Hepatocyte (in vitro differentiated cells): ENCODE results near the gene JUND. TPM values are rescaled to one million over a fixed set of nuclear protein-coding genes. Genes with fewer than 3 reads are reported as not detected.

ENCODE experiments used
- DNase-seq: peaks from one replicate; pipeline ENCODE4 v3.0.0-alpha.2; 2016; ENCODE audit warnings: low spot score
- H2AFZ ChIP-seq: fragments of 200-600 bp; sonication (generic); 2 replicates; pipeline ENCODE4 v1.6.0; 2016; ENCODE audit warnings: antibody characterized with exemption, mild to moderate bottlenecking
- H3K27ac ChIP-seq: fragments of 200-600 bp; sonication (generic); 2 replicates; pipeline ENCODE4 v1.5.1; 2016; ENCODE audit warnings: mild to moderate bottlenecking
- H3K27me3 ChIP-seq: fragments of 200-600 bp; sonication (generic); 2 replicates; pipeline ENCODE4 v1.6.1; 2016
- H3K36me3 ChIP-seq: fragments of 200-600 bp; sonication (generic); replicated peaks from 2 replicates; pipeline ENCODE4 v1.5.1; 2016; ENCODE audit warnings: low read depth; ENCODE audit not compliant: insufficient read depth
- H3K4me1 ChIP-seq: fragments of 200-600 bp; sonication (generic); 2 replicates; pipeline ENCODE4 v1.5.1; 2016; ENCODE audit warnings: mild to moderate bottlenecking, moderate library complexity; ENCODE audit not compliant: insufficient read depth
- H3K4me2 ChIP-seq: fragments of 200-600 bp; sonication (generic); 2 replicates; pipeline ENCODE4 v1.6.0; 2016
- H3K4me3 ChIP-seq: fragments of 200-600 bp; sonication (generic); 2 replicates; pipeline ENCODE4 v1.5.1; 2016; ENCODE audit warnings: mild to moderate bottlenecking
- H3K79me2 ChIP-seq: fragments of 200-600 bp; sonication (generic); 2 replicates; pipeline ENCODE4 v1.6.0; 2017; ENCODE audit warnings: mild to moderate bottlenecking
- H3K9me2 ChIP-seq: fragments of 200-600 bp; sonication (generic); replicated peaks from 2 replicates; pipeline ENCODE4 v1.6.0; 2017; ENCODE audit warnings: mild to moderate bottlenecking; ENCODE audit not compliant: insufficient read depth
- H3K9me3 ChIP-seq: fragments of 200-600 bp; sonication (generic); 2 replicates; pipeline ENCODE4 v1.5.1; 2016; ENCODE audit warnings: low read depth, mild to moderate bottlenecking
- H4K20me1 ChIP-seq: fragments of 200-600 bp; sonication (generic); 2 replicates; pipeline ENCODE4 v1.6.0; 2016; ENCODE audit warnings: mild to moderate bottlenecking; ENCODE audit not compliant: insufficient read depth, poor library complexity, severe bottlenecking
- CTCF ChIP-seq: fragments of 200-600 bp; sonication (generic); IDR thresholded peaks from 2 replicates; pipeline ENCODE4 v1.5.1; 2016; ENCODE audit warnings: antibody characterized with exemption, mild to moderate bottlenecking; ENCODE audit not compliant: poor library complexity
- EZH2 ChIP-seq: fragments of 200-600 bp; sonication (generic); IDR thresholded peaks from 2 replicates; pipeline ENCODE4 v1.6.1; 2016; ENCODE audit warnings: antibody characterized with exemption, mild to moderate bottlenecking, borderline replicate concordance
- EZH2phosphoT487 ChIP-seq: fragments of 200-600 bp; sonication (generic); IDR thresholded peaks from one replicate; pipeline ENCODE4 v1.6.1; 2018; ENCODE audit warnings: antibody characterized with exemption, mild to moderate bottlenecking, low read depth, moderate library complexity; ENCODE audit not compliant: unreplicated experiment, severe bottlenecking
- WGBS: methylation state at CpG from one replicate; pipeline ENCODE4 v1.1.6; 2016; ENCODE audit warnings: low lambda C conversion rate; ENCODE audit errors: missing lambda C conversion rate; 5-methylcytosine and 5-hydroxymethylcytosine counted together
- polyA plus RNA-seq: library from polyadenylated mRNA; unstranded; fragments of >200 nt; fragmentation: Nextera tagmentation; extraction: Ambion mirVana; gene quantifications from 2 replicates; pipeline ENCODE4 v1.2.1, GENCODE V29; 2016
- total RNA-seq: library from RNA; depleted of rRNA; stranded (reverse); fragments of >200 nt; gene quantifications from 2 replicates; pipeline ENCODE4 v1.2.3, GENCODE V29; 2014

JUND gene
- total and polyA plus RNA-seq, 2 experiments from 2014 or later, result 307 to 698 TPM

DNA sequence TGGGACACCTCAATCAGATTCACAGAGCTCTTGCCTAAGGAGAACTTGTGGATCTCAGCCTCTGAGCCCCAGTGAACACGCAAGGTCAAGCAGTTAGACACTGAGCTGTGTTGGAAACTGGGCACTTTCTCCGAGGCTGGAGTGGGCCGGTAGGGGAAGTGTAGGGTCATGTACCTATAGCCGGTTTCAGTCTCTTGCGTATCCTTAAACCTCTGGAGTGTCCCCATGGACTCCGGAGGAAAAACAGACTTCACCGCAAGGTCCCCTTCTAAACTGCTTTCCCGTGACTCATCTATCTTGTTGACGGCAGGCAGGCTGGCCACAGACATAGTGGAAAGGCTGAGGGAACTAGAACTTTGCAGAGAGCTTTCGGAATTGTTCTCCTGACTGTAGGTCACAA lies 18.5 kb downstream of the JUND start:
- Histone ChIP-seq H3K4me3 (no peak overlapping the region), H3K27me3 (no peaks in the 10 kb centered on the region), H3K36me3 (no peaks in the 10 kb centered on the region), H4K20me1 (no peaks in the 10 kb centered on the region), H3K4me2 (no peak overlapping the region), H3K9me3 (no peaks in the 10 kb centered on the region), H3K27ac (no peak overlapping the region), H3K9me2 (no peaks in the 10 kb centered on the region), H2AFZ (no peak overlapping the region), H3K4me1 (no peaks in the 10 kb centered on the region), H3K79me2 (no peaks in the 10 kb centered on the region)
- 91% methylated on average over 10 of the region's 10 CpGs for WGBS
- TF ChIP-seq CTCF, result no peak
- TF ChIP-seq EZH2phosphoT487, result no peak
- no peak for TF ChIP-seq EZH2
- DNase-seq, result no peak

- no peak overlapping the region for H3K4me3 ChIP-seq
- no peak overlapping the region for H2AFZ ChIP-seq
- no peak overlapping the region for H3K27ac ChIP-seq
- DNase-seq, result peak; percentile 3
- H3K27me3 ChIP-seq, result no peaks in the 10 kb centered on the region
- H3K36me3 ChIP-seq, result no peaks in the 10 kb centered on the region
- no peaks in the 10 kb centered on the region for H3K79me2 ChIP-seq
- H3K4me2 ChIP-seq, result no peak overlapping the region
- no peaks in the 10 kb centered on the region for H3K9me2 ChIP-seq
- H4K20me1 ChIP-seq, result no peaks in the 10 kb centered on the region
- TF ChIP-seq CTCF (no peak), EZH2phosphoT487 (no peak)
- H3K9me3 ChIP-seq, result no peaks in the 10 kb centered on the region
- H3K4me1 ChIP-seq, result no peaks in the 10 kb centered on the region
These were observed 19.3 kb downstream of the JUND start for GRCh38 chr19:18262144-18262543.

- no peak overlapping the region for H3K4me2 ChIP-seq
- H3K9me3 ChIP-seq, result no peaks in the 10 kb centered on the region
- no peaks in the 10 kb centered on the region for H3K4me1 ChIP-seq
- H2AFZ ChIP-seq, result no peak overlapping the region
- no peaks in the 10 kb centered on the region for H3K36me3 ChIP-seq
- no peak overlapping the region for H3K27ac ChIP-seq
- TF ChIP-seq EZH2, result no peak
- no peak for TF ChIP-seq EZH2phosphoT487
- no peak for TF ChIP-seq CTCF
- 88% methylated on average over 2 of the region's 2 CpGs for WGBS
- H3K27me3 ChIP-seq, result no peaks in the 10 kb centered on the region
- DNase-seq, result peak; percentile 4
- H4K20me1 ChIP-seq, result no peaks in the 10 kb centered on the region
- no peaks in the 10 kb centered on the region for H3K79me2 ChIP-seq
- no peaks in the 10 kb centered on the region for H3K9me2 ChIP-seq
- H3K4me3 ChIP-seq, result no peak overlapping the region
These were observed 19.9 kb downstream of the JUND start for GRCh38 chr19:18261474-18261873.

GRCh38 chr19:18259893-18260292 lies 21.5 kb downstream of the JUND start:
- H2AFZ ChIP-seq, result no peak overlapping the region
- DNase-seq, result no peak
- no peaks in the 10 kb centered on the region for H3K79me2 ChIP-seq
- no peaks in the 10 kb centered on the region for H3K9me3 ChIP-seq
- no peak overlapping the region for H3K4me2 ChIP-seq
- no peak for TF ChIP-seq EZH2
- no peak for TF ChIP-seq EZH2phosphoT487
- TF ChIP-seq CTCF, result no peak
- peaks cover 1% of the 10 kb centered on the region for H3K27me3 ChIP-seq
- H3K36me3 ChIP-seq, result no peaks in the 10 kb centered on the region
- no peaks in the 10 kb centered on the region for H3K4me1 ChIP-seq
- no peaks in the 10 kb centered on the region for H3K9me2 ChIP-seq
- H3K4me3 ChIP-seq, result no peak overlapping the region
- WGBS, result 99% methylated on average over 4 of the region's 4 CpGs
- H4K20me1 ChIP-seq, result no peaks in the 10 kb centered on the region
- H3K27ac ChIP-seq, result no peak overlapping the region
